Neutrophil (primary cell): ENCODE data around the gene SPOCK2.

Experiments used
- H3K27ac ChIP-seq: fragments of 200-600 bp; sonication (generic); 2 replicates; pipeline ENCODE4 v1.5.1; 2016; ENCODE audit warnings: mild to moderate bottlenecking, moderate library complexity
- H3K27me3 ChIP-seq: fragments of 200-600 bp; sonication (generic); 2 replicates; pipeline ENCODE4 v1.6.0; 2016; ENCODE audit warnings: mild to moderate bottlenecking
- H3K36me3 ChIP-seq: fragments of 200-600 bp; sonication (generic); 2 replicates; pipeline ENCODE4 v1.5.1; 2017
- H3K4me1 ChIP-seq, 2 experiments: fragments of 200-600 bp in 1 of 2; sonication (generic) in 1 of 2; 1 replicate in 1 of 2; 2 replicates in 1 of 2; pipeline versions ENCODE4 v1.5.1 to v1.6.1; 2013 to 2016; ENCODE audit warnings: low read depth in 1 of 2, low read length in 1 of 2, mild to moderate bottlenecking in 1 of 2, moderate library complexity in 1 of 2; ENCODE audit not compliant: control insufficient read depth in 1 of 2, insufficient read depth in 1 of 2
- H3K4me3 ChIP-seq, 2 experiments: fragments of 200-600 bp in 1 of 2; sonication (generic) in 1 of 2; 1 replicate in 1 of 2; 2 replicates in 1 of 2; pipeline ENCODE4 v1.5.1; 2013 to 2016; ENCODE audit warnings: low read depth in 1 of 2, low read length in 1 of 2, mild to moderate bottlenecking in 1 of 2, moderate library complexity in 1 of 2
- H3K9me3 ChIP-seq: fragments of 200-600 bp; sonication (generic); 2 replicates; pipeline ENCODE4 v1.5.1; 2016
- CTCF ChIP-seq: fragments of 200-600 bp; sonication (generic); IDR thresholded peaks from 2 replicates; pipeline ENCODE4 v1.5.1; 2016; ENCODE audit warnings: antibody characterized with exemption

Gene SPOCK2

GRCh38 chr10:72066318-72067284 lies 21.8 kb downstream of the SPOCK2 start:
- H3K27ac ChIP-seq = no peak overlapping the region
- no peaks in the 10 kb centered on the region for H3K27me3 ChIP-seq
- no peaks in the 10 kb centered on the region for H3K9me3 ChIP-seq
- TF ChIP-seq CTCF = no peak
- H3K36me3 ChIP-seq = no peaks in the 10 kb centered on the region
- no peaks in the 10 kb centered on the region for H3K4me1 ChIP-seq
- no peak overlapping the region for H3K4me3 ChIP-seq

GRCh38 chr10:72065439-72066025 lies 22.8 kb downstream of the SPOCK2 start:
- no peak for TF ChIP-seq CTCF
- no peaks in the 10 kb centered on the region for H3K9me3 ChIP-seq
- H3K36me3 ChIP-seq = no peaks in the 10 kb centered on the region
- H3K27ac ChIP-seq = no peak overlapping the region
- no peaks in the 10 kb centered on the region for H3K4me1 ChIP-seq
- no peaks in the 10 kb centered on the region for H3K27me3 ChIP-seq
- H3K4me3 ChIP-seq = no peak overlapping the region

DNA sequence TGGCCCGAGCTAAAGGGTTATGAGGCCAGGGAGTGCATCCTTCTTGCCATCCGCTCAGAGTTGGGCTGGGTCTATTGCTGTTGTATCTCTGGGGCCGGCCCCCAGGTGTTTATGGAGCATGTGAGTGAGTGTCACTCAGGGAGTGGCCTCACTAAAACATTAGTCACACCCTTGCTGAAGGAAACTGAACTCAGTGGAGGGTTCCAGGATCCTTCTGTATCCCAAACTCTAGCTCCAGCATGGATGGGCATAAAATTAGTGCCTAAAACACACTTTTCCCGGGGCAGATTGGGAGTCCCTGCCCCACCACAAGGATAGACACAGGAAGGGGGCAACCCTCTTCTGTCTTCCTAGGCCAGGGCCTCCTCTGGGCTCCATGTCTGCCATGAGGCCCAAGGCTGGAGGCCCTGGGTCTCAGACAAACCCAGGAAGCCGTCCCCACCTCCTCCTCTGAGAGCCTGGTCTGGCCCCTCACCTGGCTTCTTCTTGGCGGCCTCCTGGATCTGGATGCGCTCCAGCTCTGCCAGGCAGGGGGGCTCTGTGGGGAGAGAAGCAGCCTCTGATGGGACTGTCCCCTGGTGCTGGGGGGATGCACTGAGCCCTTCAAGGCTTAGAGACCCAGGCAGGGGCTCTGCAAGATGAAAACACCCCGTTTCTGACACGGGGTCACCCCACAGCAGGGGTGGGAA lies 24.5 kb downstream of the SPOCK2 start:
- Histone ChIP-seq H3K9me3 (no peaks in the 10 kb centered on the region), H3K4me1 (no peaks in the 10 kb centered on the region), H3K27ac (no peak overlapping the region), H3K36me3 (no peaks in the 10 kb centered on the region), H3K27me3 (no peaks in the 10 kb centered on the region), H3K4me3 (no peak overlapping the region)
- TF ChIP-seq CTCF = no peak

GRCh38 chr10:72062832-72063702 lies 25.3 kb downstream of the SPOCK2 start:
- no peak for TF ChIP-seq CTCF
- H3K4me1 ChIP-seq = no peaks in the 10 kb centered on the region
- H3K4me3 ChIP-seq = no peak overlapping the region
- no peaks in the 10 kb centered on the region for H3K36me3 ChIP-seq
- H3K27ac ChIP-seq = no peak overlapping the region
- H3K9me3 ChIP-seq = no peaks in the 10 kb centered on the region
- no peaks in the 10 kb centered on the region for H3K27me3 ChIP-seq

GRCh38 chr10:72062382-72062781 lies 26.0 kb downstream of the SPOCK2 start:
- Histone ChIP-seq H3K27me3 (no peaks in the 10 kb centered on the region), H3K4me3 (no peak overlapping the region), H3K27ac (no peak overlapping the region), H3K9me3 (no peaks in the 10 kb centered on the region), H3K36me3 (no peaks in the 10 kb centered on the region), H3K4me1 (no peaks in the 10 kb centered on the region)
- no peak for TF ChIP-seq CTCF
